Choroid plexus epithelial cell (primary cell): ENCODE measurements around the gene TIMM17B.
"Not testable (repeated sequence)": the region's sequence is repeated elsewhere in the genome, so short reads cannot be mapped to it uniquely, and the experiment has no call there.

Experiments
- DNase-seq: peaks from one replicate; pipeline ENCODE4 v3.0.0-alpha.2; 2010; ENCODE audit warnings: low read depth
- H3K4me3 ChIP-seq: 2 replicates; pipeline ENCODE4 v1.5.1; 2011; ENCODE audit warnings: low read depth, mild to moderate bottlenecking, control low read depth, low read length, moderate library complexity
- TF ChIP-seq, protein P1 (sequence below): conservative IDR thresholded peaks from 2 replicates; pipeline ENCODE4 v1.5.1; 2011; ENCODE audit warnings: low read depth, mild to moderate bottlenecking, control low read depth, inconsistent platforms, low read length, moderate library complexity

TIMM17B gene

DNA sequence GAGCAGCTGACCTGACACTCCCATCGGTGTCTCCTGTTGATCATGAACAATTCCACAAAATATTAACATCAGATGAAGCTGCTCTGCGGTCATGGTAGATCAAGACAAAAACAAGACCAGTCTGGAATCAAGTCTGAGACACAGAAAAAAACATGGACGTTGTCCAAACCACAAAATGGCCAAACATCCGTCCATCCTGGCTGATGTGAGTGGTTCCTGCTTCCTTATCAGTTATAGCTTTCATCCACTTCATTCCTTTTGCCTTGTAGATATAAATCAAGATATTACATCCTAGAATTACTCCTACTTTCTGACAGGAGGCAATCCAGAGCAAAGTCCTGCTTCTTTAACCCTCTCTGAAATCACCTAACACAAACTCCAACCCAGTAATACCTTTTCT is 33.4 kb downstream of the TIMM17B start:
- H3K4me3 ChIP-seq = no peak overlapping the region
- TF ChIP-seq, protein P1, sequence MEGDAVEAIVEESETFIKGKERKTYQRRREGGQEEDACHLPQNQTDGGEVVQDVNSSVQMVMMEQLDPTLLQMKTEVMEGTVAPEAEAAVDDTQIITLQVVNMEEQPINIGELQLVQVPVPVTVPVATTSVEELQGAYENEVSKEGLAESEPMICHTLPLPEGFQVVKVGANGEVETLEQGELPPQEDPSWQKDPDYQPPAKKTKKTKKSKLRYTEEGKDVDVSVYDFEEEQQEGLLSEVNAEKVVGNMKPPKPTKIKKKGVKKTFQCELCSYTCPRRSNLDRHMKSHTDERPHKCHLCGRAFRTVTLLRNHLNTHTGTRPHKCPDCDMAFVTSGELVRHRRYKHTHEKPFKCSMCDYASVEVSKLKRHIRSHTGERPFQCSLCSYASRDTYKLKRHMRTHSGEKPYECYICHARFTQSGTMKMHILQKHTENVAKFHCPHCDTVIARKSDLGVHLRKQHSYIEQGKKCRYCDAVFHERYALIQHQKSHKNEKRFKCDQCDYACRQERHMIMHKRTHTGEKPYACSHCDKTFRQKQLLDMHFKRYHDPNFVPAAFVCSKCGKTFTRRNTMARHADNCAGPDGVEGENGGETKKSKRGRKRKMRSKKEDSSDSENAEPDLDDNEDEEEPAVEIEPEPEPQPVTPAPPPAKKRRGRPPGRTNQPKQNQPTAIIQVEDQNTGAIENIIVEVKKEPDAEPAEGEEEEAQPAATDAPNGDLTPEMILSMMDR = no peak
- peak; percentile 83 for DNase-seq

DNA sequence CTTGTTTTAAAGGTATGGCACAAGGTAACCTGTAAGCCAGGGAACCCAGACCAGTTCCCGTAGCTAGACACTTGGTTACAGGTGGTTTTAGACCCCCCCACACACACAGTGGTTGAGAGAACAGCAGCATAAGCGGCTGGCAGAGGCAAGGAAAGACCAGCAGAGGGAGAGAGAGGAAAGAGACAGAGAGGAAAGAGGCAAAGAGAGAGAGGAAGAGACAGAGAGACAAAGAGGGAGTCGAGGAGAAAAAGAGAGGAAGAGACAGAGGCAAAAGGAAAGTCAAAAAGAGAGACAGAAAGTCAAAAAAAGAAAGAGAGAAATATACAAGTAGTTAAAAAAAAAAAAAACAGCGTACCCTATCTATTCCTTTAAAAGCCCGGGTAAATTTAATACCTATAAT is 42.7 kb downstream of the TIMM17B start:
- DNase-seq = peak; percentile 44
- TF ChIP-seq, protein P1 = peak; percentile 67
- H3K4me3 ChIP-seq = no peak overlapping the region

DNA sequence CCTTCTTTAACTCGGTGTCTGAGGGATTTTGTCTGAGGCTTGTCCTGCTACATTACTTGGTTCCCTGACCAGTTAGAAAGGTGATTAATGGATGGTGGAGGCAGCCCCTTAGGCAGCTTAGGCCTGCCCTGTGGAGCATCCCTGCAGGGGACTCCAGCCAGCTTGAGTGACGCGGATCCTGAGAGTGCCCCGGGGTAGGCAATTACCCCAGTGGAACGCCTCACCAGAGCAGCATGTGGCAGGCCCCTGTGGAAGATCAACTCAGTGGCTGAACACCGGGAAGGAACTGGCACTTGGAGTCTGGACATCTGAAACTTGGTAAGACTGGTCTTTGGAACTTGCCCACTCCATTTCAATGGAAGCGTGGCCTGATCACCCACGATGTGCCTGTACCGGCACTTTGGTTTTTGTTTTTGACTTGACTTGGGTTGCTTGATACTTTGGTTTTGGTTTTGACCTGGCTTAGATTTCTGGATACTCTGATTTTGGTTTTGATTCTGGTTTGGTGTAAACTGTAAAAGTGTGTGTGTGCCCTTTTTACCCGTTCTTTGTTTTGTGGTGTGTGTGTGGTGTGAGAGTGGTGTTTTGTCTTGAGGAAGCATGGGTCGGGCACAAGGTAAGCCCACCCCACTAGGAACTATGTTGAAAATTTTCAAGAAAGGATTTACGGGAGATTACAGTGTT is 43.3 kb downstream of the TIMM17B start:
- not testable (repeated sequence) for DNase-seq, H3K4me3 ChIP-seq

DNA sequence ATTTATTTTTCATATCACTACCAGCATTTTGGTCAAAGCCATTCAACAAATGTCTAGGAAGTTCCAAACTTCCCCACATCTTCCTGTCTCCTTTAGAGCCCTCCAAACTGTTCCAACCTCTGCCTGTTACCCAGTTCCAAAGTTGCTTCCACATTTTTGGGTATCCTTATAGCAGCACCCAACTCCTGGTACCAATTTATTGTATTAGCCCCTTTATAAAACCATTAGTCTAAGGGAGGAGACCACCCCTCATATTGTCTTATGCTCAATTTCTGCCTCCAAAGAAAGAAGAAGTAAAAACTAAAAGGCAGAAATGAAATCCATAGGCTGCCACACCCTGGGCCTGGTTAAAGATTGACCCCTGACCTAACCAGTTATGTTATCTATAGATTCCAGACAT is 44.1 kb downstream of the TIMM17B start:
- not testable (repeated sequence) for H3K4me3 ChIP-seq, DNase-seq

DNA sequence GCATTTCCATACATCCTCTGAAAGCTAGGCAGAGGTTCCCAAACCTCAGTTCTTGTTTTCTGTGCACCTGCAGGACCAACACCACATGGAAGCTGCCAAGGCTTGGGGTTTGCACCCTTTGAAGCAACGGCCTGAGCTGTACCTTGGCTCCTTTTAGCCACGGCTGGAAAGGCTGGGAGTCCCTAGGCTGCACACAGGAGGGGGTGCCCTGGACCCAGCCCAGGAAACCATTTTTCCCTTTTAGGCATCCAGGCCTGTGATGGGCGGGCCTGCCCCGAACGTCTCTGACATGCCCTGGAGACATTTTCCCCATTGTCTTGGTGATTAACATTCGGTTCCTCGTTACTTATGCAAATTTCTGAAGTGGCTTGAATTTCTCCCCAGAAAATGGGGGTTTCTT is 44.7 kb downstream of the TIMM17B start:
- TF ChIP-seq, protein P1 = no peak
- no peak for DNase-seq
- no peak overlapping the region for H3K4me3 ChIP-seq

DNA sequence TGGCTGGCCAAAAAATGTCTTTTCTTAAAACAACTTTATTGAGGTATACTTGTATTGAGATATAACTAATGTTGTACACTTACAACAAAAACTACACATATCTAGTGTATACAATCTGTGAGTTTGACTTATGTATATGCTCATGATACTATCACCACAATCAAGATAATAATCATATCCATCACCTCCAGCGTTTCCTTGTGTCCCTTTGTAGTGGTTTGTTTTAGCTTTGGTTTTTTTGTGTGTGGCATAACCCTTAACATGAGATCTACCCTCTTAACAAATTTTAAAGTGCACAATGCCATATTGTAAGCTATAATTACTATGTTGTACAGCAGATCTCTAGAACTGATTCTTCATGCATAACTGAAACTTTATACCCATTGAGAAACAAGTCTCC is 48.7 kb downstream of the TIMM17B start:
- H3K4me3 ChIP-seq = no peak overlapping the region
- no peak for DNase-seq
- TF ChIP-seq, protein P1 = no peak
